ENCODE results near the gene KRTAP5-5.
"Not testable (repeated sequence)": the region's sequence is repeated elsewhere in the genome, so short reads cannot be mapped to it uniquely, and the experiment has no call there.

Gene KRTAP5-5, protein sequence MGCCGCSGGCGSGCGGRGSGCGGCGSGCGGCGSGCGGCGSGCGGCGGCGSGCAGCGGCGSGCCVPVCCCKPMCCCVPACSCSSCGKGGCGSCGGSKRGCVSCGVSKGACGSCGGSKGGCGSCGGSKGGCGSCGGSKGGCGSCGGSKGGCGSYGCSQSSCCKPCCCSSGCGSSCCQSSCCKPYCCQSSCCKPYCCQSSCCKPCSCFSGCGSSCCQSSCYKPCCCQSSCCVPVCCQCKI

DNA sequence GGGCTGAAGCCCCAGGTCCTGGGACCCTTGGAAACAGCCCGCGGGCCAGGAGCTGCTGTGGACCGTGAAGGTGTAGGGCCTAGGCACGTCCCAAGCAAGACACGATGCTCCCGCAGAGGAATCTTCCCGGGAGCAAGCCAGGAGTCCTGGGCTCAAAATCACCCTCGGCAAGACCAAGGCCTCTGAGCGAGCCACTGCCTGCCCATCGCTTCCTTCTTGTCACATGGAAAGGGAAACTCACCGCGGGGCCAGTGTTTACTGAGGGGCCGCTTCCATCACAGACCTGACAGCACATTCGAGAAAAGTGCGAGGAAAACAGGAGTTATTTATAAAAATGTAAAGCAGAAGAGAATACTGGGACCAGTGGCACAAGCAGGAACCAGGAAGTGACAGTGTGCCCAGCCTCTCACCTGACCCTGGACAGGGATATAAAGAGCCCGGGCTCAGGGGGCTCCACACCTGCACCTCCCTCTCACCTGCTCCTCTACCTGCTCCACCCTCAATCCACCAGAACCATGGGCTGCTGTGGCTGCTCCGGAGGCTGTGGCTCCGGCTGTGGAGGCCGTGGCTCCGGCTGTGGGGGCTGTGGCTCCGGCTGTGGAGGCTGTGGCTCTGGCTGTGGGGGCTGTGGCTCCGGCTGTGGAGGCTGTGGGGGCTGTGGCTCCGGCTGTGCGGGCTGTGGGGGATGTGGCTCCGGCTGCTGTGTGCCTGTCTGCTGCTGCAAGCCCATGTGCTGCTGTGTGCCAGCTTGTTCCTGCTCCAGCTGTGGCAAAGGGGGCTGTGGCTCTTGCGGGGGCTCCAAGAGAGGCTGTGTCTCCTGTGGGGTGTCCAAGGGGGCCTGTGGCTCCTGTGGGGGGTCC is at the start of gene KRTAP5-5:
Gene KRTAP5-5 (plus strand): TSS at position 450 of the 860 bp plus-strand sequence. CDS start 66 bp downstream, at position 516.
- no peak for DNase-seq

DNA sequence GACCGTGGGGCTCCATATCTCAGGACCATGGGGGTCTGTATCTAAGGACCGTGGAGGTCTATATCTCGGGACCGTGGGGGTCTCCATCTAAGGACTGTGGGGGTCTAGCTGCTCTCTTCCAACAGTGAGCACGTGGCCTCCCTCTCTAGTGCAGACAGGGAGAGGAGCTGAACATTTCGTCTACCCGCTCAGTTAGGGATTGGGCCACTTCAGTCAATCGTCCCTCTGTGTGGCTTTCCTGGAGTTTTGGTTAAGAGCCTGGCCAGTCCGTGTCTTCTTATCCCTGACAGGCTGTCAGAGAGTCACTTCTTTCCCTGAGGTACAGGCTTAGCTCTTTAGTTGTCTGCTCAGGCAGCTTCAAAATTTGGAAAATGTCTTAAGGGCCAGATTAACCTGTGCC is 47.6 kb upstream of the KRTAP5-5 start:
- DNase-seq = no peak

DNA sequence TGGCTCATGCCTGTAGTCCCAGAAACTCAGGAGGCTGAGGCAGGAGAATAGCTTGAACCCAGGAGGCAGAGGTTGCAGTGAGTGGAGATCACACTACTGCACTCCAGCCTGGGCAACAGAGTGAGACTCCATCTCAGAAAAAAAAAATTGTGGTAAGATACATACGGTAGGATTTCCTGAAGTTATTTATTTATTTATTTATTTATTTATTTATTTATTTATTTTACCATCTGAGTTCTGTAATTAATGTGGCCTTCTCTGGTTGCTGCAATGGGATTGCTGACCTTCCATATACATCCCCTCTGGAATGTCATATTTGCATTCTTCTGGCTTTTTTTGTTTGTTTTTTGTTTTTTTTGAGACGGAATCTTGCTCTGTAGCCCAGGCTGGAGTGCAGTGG is 46.7 kb upstream of the KRTAP5-5 start:
- DNase-seq = not testable (repeated sequence)

DNA sequence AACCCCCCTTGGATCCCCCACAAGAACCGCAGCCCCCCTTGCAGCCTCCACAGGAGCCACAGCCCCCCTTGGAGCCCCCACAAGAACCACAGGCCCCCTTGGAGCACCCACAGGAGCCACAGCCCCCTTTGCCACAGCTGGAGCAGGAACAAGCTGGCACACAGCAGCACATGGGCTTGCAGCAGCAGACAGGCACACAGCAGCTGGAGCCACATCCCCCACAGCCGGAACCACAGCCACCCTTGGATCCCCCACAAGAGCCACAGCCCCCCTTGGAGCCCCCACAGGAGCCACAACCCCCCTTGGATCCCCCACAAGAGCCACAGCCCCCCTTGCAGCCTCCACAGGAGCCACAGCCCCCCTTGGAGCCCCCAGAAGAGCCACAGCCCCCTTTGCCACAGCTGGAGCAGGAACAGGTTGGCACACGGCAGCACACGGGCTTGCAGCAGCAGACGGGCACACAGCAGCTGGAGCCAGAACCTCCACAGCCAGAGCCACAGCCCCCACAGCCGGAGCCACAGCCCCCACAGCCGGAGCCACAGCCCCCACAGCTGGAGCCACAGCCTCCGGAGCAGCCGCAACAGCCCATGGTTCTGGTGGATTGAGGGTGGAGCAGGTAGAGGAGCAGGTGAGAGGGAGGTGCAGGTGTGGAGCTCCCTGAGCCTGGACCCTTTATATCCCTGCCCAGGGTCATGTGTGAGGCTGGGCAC is 44.8 kb upstream of the KRTAP5-5 start, which contains the start of gene KRTAP5-1:
Gene KRTAP5-1 (minus strand): TSS at position 623 of the 710 bp plus-strand sequence. CDS start 34 bp downstream, at position 589.
- DNase-seq = not testable (repeated sequence)

DNA sequence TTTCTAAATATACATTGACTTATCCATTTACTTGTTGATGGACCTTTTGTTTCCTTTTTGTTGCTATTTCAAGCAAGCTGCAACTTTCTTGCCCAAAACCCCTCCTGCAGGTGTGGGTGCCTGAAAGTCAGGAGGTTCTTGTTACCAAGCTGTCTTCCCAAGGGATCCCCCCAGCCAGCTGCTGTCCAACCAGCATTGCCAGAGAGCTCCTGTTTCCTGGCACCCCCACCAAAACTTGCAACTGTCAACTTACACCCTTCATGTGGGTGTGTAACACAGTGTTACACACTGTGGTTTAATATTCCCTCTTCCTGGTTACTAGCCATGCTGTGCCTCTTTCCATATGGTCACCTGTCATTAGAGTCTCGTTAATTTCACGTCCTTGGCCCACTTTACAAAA is 42.9 kb upstream of the KRTAP5-5 start:
- no peak for DNase-seq

DNA sequence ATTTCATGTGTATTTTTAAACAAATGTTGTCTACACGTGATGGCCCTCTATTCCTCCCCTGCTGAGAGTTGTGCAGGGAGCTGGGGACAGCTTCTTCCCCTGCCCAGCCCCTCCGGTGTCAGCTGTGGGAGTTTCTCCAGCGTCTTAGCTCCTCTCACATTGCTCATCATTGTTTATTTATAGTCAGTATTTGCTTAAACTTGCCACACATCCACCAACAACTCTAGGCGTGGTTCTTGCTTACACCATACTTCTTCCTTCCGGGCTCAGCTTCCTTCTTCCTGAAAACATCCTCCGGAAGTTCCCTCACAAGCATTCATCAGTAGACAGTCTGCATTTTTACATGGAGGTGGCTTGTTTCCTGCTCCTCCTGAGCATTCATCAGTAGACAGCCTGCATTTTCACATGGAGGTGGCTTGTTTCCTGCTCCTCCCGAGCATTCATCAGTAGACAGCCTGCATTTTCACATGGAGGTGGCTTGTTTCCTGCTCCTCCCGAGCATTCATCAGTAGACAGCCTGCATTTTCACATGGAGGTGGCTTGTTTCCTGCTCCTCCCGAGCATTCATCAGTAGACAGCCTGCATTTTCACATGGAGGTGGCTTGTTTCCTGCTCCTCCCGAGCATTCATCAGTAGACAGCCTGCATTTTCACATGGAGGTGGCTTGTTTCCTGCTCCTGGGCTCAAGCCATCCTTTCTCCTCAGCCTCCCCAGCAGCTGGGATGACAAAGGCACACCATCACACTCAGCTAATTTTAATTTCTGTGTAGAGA is 40.2 kb upstream of the KRTAP5-5 start:
- not testable (repeated sequence) for DNase-seq

DNA sequence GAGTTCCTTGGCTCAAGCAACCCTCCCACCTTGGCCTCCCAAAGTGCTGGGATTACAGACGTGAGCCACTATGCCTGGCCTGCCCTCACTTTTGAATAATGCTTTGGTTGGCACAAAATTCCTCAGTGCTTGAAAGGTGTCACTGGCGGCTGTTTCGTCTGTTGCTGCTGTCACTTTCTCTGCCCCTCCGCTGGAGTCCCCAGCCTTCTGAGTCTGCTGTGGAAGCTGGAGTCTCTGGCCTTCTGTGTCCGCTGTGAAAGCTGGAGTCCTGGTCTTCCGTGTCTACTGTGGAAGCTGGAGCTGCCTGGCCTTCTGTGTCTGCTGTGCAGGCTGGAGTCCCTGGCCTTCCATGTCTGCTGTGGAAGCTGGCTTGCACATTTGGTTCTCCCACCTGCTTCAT is 39.6 kb upstream of the KRTAP5-5 start:
- no peak for DNase-seq

DNA sequence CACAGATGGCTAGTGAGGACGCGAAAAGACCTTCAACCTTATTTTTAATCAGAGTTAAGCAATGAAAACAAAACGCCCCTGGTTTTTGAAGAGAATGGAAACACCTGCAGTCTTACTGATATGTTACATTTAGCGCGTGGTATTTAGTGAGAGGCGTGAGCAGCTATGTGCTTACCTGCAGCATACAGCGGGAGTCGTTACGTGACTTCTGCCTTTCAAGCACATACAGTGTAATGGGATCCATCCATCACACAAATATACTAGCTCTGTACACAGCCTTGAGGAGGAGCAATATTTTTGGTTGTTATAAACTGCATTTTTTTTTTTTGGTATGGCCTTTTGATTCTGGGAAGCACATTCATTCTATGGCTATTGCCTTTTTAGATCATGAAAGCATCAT is 36.9 kb upstream of the KRTAP5-5 start:
- no peak for DNase-seq

DNA sequence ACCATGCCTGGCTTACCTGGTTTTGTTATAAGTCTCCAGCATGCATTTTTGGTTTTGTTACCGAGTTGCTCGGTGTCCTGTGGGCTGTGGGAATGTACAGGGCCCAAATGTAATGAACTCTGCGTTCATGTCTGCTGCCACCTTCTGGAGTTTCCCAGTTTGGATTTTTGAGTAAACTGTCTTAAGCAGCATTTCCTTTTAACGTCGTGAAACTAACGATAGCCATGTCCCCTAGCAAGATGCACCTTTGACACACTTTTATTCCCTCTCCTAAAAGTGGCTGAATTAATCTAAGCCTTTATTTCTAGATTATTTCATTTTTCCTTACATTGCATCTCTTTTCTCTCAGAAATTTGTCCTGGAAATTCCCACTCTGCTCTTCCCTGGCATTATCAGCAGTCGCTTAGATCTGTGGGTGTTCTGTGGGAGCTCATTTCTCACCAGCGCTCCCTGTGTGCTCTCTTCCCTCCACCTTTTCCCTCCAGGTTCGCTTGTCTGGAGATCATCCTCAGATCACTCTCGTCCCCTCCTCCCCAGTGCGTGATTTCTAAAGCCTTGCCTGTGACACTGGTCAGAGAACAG is 33.5 kb upstream of the KRTAP5-5 start:
- not testable (repeated sequence) for DNase-seq

DNA sequence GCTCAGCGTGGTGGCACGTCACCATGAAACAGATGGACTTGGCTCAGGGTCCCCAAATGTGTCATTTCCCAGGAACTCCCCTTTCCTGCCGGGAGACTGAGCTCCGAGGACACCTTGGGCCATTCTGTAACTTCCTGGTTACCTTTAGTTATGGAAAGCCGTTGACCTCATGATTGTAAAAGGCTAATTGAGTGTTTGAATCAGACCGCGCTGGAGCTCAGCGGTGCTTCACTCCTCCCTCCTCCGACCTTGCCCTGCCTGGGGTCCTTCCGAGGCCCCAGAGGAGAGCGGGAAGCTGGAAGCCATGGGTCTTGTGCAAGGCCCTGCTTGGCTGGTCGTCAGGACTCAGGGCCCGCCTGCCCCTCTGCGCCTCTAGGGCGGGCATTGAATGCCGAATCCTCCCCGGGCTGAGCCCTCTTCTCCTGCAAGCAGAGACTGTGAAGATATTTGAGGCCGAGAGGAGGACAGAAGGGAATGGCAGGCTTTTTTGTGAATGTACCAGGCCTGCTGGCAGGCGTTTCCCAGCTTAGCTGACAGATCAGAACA is 32.9 kb upstream of the KRTAP5-5 start:
- not testable (repeated sequence) for DNase-seq

DNA sequence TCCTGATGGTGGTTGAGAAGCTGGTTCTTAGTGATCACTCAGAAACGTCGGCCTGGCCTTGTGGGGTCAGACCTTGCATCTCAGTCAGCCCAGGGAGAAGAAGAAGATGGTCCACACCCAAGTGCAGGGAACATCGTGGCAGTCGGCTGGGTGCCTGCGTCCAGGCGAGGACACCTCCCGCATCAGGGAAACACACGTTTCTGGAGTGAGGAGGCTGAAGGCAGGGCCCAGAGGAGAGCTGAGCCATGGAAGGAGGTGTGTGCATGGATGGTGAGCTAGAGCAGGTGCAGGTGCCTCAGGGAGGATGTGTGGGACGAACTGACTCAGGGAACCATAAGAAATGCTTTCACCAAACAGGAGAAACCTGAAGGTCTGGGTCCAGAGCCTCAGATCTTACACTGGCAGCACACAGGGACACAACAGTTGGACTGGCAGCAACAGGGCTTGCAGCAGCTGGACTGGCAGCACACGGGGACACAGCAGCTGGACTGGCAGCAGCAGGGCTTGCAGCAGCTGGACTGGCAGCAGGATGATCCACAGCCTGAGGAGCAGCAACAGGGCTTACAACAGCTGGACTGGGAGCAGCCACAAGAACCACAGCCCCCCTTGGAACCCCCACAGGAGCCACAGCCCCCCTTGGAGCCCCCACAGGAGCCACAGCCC is 32.1 kb upstream of the KRTAP5-5 start:
- DNase-seq = no peak

DNA sequence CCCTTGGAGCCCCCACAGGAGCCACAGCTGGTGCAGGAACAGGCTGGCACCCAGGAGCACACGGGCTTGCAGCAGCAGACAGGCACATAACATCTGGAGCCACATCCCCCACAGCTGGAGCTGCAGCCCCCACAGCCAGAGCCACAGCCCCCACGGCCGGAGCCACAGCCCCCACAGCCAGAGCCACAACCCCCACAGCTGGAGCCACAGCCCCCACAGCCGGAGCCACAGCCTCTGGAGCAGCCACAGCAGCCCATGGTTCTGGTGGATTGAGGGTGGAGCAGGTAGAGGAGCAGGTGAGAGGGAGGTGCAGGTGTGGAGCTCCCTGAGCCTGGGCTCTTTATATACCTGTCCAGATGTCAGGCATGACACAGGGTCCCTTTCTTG is 31.6 kb upstream of the KRTAP5-5 start, which contains the start of gene KRTAP5-2:
Gene KRTAP5-2 (minus strand): TSS at position 301 of the 387 bp plus-strand sequence. CDS start 44 bp downstream, at position 257.
- no peak for DNase-seq

DNA sequence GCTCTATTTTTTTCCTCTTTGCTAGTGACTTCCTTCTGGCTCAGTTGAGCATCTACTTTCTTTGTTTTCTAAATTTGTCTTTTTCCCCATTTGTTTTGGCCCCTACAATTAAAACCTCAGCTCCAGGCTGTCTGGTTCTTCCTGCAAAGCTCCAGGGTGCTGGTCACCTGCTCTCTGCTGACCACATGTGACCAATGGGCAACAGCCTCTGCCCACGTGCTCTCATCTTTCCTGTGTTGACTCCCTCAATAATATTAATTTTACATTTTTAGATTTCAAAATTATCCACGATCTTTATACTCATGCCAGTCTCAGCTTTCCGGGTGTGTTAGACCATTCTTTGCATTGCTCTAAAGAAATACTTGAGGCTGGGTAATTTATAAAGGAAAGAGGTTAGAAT is 31.2 kb upstream of the KRTAP5-5 start:
- not testable (repeated sequence) for DNase-seq

DNA sequence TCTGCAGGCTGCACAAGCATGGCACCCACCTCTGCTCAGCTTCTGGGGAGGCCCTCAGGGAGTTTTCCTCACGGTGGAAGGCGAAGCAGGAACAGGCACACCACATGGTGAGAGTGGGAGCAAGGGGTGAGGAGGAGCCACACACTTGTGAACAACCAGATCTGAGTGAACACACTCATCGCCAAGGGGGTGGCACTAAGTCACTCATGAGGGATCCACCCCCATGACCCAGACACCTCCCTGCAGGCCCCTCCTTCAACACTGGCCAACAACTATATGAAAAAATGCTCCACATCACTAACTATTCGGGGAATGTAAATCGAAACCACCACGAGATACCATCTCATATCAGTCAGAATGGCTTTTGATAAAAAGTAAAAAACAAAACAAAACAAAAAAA is 30.8 kb upstream of the KRTAP5-5 start:
- DNase-seq = no peak

DNA sequence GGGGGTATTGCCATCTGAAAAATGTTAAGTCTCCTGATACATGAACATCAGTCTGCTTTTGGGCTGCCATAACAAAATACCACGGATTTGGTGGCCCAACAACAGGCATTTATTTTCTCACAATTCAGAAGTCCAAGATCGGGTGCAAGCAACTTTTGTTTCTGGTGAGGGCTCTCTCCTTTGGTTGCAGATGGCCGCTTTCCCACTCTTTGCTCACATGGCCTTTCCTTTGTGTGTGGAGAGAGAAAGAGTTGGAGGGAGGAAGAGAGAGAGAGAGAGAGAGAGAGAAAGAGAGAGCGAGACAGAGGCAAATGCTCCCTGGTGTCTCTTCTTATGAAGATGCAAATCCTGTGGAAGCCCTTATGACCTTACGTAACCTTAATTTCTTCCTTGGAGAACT is 28.9 kb upstream of the KRTAP5-5 start:
- DNase-seq = no peak

DNA sequence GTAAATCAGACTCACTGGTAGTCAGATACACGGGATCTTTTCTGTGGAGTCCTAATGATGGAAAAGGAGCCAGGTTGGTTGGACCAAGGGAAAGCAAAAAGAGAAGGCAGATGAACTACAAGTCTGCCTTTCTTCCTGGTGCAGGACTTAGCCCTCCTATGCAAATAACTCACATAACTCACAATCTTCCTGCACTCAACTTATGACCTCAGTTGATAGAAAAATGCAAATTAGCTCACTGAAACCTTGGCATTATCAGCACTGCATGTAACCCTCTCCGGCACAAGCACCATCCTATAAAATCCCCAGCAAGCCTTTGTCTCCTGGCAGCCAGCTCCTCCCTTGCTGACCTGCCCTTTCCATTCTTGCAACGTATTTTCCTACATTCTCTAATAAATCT is 27.9 kb upstream of the KRTAP5-5 start:
- DNase-seq = not testable (repeated sequence)

DNA sequence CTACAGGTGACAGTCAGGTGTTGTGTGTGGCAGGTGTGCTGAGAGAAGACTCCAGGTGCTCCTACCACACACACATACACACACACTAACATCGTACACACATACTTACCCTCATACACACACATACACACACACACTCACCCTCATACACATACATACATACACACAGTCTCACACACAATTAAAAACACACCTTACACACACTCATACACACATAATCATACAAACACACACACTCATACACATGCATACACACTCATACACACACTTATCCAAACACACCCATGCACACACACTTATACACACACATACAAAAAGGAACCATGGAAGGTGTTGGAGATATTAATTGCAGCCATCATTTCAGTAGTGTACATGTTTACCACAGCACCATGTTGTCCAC is 25.9 kb upstream of the KRTAP5-5 start:
- peak; percentile 39 for DNase-seq

DNA sequence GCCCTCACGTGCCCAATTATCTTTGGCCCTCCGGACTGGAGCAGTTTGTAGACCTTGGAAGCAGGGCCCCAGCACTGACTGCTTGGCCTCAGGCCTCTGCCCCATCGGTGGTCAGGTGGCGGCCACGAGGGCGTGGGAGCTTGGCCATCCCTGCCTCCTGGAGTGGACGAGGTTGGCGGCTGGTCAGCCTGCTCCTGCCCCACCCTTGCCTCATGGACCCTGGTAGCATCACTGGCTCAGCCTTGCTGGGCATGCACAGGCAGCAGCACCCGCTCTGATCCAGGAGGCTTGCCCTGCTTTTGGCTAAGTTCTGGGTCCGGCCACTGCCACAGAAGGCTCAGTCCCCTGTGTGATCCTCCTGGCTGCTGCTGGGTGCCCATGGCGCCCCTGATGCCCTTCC is 25.4 kb upstream of the KRTAP5-5 start:
- DNase-seq = no peak

DNA sequence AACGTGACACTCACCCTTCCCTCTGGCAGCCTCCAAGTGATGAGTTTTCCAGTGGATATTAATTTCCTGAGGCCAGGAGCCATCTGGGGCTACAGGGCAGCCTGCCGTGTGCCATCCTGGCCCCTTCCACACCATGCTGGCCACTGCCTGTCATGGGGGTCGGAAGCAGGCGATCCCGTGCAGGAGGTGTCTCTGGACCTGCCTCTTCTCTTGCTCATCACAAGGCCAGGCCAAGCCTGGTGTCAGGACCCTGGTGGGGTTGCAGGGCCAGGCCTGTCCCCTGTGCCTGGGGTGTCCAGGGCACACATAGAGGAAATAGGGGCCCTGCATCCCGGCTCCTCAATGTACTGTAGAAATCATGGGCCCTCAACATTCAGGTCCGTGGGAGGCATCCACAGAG is 24.9 kb upstream of the KRTAP5-5 start:
- DNase-seq = no peak

DNA sequence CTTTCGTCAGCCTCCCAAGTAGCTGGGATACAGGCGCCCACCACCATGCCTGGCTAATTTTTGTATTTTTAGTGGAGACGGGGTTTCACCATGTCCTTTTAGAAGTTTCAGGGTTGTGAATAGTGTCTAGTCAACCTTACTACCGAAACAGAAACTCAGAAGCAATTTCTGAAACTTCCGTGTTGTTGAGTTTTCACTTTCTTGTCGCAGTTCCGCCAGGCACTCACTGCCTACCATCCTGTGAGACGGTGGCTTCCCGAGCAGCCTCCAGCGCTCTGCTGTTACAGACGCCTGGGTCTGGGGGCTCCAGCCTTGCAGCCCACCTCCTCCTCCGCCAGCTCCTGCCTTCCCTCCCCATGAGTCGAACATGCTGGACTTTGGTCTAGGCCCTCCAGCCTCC is 23.7 kb upstream of the KRTAP5-5 start:
- DNase-seq = not testable (repeated sequence)

DNA sequence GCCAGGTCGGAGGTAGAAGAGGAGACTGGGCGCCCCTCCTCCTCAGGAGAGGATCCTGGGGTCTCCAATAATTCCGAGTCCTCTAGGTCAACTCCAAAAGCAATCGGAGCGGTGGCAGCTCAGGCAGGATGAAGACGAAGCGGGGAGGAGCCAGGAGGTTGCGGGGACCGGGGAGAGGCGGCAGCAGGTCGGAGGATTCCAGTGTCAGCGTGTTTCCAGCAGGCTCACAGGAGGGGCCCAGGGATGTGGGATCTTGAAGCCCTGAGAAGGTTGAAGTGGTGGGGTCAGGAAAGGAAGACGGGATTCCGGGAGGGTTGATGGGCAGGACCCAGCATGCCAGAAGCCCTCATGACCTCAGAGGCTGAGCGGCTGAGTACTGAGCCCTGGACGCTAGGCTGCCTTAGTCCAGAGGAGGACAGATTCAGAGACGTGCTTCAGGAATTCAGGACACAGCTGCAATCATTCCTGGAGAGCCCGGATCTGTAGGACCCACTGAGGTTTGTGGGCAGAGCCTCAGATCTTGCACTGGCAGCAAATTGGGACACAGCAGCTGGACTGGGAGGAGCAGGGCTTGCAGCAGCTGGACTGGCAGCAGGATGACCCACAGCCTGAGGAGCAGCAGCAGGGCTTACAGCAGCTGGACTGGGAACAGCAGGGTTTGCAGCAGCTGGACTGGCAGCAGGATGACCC is 22.3 kb upstream of the KRTAP5-5 start:
- not testable (repeated sequence) for DNase-seq
